Right cardiac atrium (tissue), 5 donors: ENCODE measurements around the gene FRMD4A. TPM values are rescaled to one million over a fixed set of nuclear protein-coding genes. Genes with fewer than 3 reads are reported as not detected.
"Not testable (repeated sequence)": the region's sequence is repeated elsewhere in the genome, so short reads cannot be mapped to it uniquely, and the experiment has no call there.

ENCODE experiments used
- ATAC-seq, 2 donors: fragments of 200-7000 bp; cut with Tn5 transposase; one replicate each; pipeline versions ENCODE4 v1.8.0 to v1.9.1; 2020; ENCODE audit warnings: moderate library complexity in 2 of 2, mild to moderate bottlenecking in 1 of 2
- DNase-seq, 3 donors: peaks; one replicate each; pipeline ENCODE4 v3.0.0-alpha.2; 2020
- H3K27ac ChIP-seq: one replicate; pipeline ENCODE4 v1.5.1; 2013; ENCODE audit warnings: mild to moderate bottlenecking, low read length, control low read depth, moderate library complexity
- H3K27me3 ChIP-seq: one replicate; pipeline ENCODE4 v1.6.1; 2013; ENCODE audit not compliant: control insufficient read depth, insufficient read depth
- H3K4me1 ChIP-seq: one replicate; pipeline ENCODE4 v1.6.1; 2013; ENCODE audit warnings: low read length; ENCODE audit not compliant: control insufficient read depth, insufficient read depth
- H3K4me3 ChIP-seq: one replicate; pipeline ENCODE4 v1.5.1; 2013; ENCODE audit warnings: low read length, control low read depth
- H3K9me3 ChIP-seq: one replicate; pipeline ENCODE4 v1.6.1; 2013; ENCODE audit warnings: low read length; ENCODE audit not compliant: control insufficient read depth
- WGBS: extraction: QIAGEN DNeasy Blood & Tissue Kit; methylation state at CpG from one replicate; pipeline ENCODE4 v1.1.7; 2013; 5-methylcytosine and 5-hydroxymethylcytosine counted together
- intact Hi-C, 4 donors: fragments of 100-400 bp; cut with DNase I; formaldehyde crosslinking; loops; one replicate each; pipeline versions ENCODE4 v1.11.0 to v1.14.0; 2022 to 2023
- polyA plus RNA-seq: library from polyadenylated mRNA; stranded (reverse); fragments of 200-250 nt; gene quantifications from one replicate; pipeline ENCODE4 v1.2.3, GENCODE V29; 2013
- total RNA-seq, 4 donors: library from RNA; stranded (reverse); fragmentation: NEBNext Ultra II Directional; extraction: Animal tissue kit (Norgen Biotek cat#: 25700); gene quantifications; one replicate each; pipeline ENCODE4 v1.2.1, GENCODE V29; 2021
- donor health status: healthy with polysubstance abuse.
- donor health status: DM: no; HTN: yes; CAD: no.
- donor health status: DM: no; HTN: no; CAD: no.
- donor health status: DM: no; HTN: yes; CAD: no; lungs with severe emphysema.
- donor health status: DM: yes; HTN: yes; CAD: no.

Gene FRMD4A
- total and polyA plus RNA-seq, 5 donors = 14.8 to 30.3 (median 25.1) TPM

GRCh38 chr10:14067638-14068037 is 263.1 kb downstream of the FRMD4A start:
- H3K4me1 ChIP-seq, H3K9me3 ChIP-seq, ATAC-seq, H3K27ac ChIP-seq, H3K4me3 ChIP-seq, DNase-seq, H3K27me3 ChIP-seq, intact Hi-C loops: not testable (repeated sequence)
- 95% methylated on average over 5 of the region's 5 CpGs for WGBS

GRCh38 chr10:14066106-14066505 is 264.6 kb downstream of the FRMD4A start:
- no peaks in the 10 kb centered on the region for H3K4me1 ChIP-seq
- DNase-seq (no peak), ATAC-seq (no peak)
- no peak overlapping the region for H3K4me3 ChIP-seq
- intact Hi-C loops = no loop called here
- no peaks in the 10 kb centered on the region for H3K27me3 ChIP-seq
- no peaks in the 10 kb centered on the region for H3K9me3 ChIP-seq
- 64% methylated on average over 2 of the region's 2 CpGs for WGBS
- H3K27ac ChIP-seq = no peak overlapping the region

- Histone ChIP-seq H3K4me3 (no peak overlapping the region), H3K4me1 (no peaks in the 10 kb centered on the region), H3K27me3 (no peaks in the 10 kb centered on the region), H3K27ac (no peak overlapping the region), H3K9me3 (no peaks in the 10 kb centered on the region)
- ATAC-seq (peak; percentile 87 to 91), DNase-seq (peak in 1 of 3 donors; percentile 53)
- intact Hi-C loops = no loop called here
- 66% methylated on average over 8 of the region's 8 CpGs for WGBS
Observed at GRCh38 chr10:14063531-14064285, 267.0 kb downstream of the FRMD4A start.

GRCh38 chr10:14062528-14063260 is 268.0 kb downstream of the FRMD4A start:
- ATAC-seq (no peak), DNase-seq (no peak)
- Histone ChIP-seq H3K27ac (no peak overlapping the region), H3K4me3 (no peak overlapping the region), H3K27me3 (no peaks in the 10 kb centered on the region), H3K9me3 (no peaks in the 10 kb centered on the region), H3K4me1 (no peaks in the 10 kb centered on the region)
- WGBS = 80% methylated on average over 11 of the region's 11 CpGs
- intact Hi-C loops = no loop called here

- ATAC-seq = no peak
- no peak for DNase-seq
- intact Hi-C loops = no loop called here
- H3K27ac ChIP-seq = no peak overlapping the region
- 84% methylated on average over 2 of the region's 2 CpGs for whole genome bisulfite sequencing
- no peaks in the 10 kb centered on the region for H3K27me3 ChIP-seq
- no peaks in the 10 kb centered on the region for H3K9me3 ChIP-seq
- H3K4me1 ChIP-seq = no peaks in the 10 kb centered on the region
- no peak overlapping the region for H3K4me3 ChIP-seq
Observed at GRCh38 chr10:14060320-14061070, 270.2 kb downstream of the FRMD4A start.

GRCh38 chr10:14056610-14057332 is 274.0 kb downstream of the FRMD4A start:
- H3K4me1 ChIP-seq = no peaks in the 10 kb centered on the region
- no peaks in the 10 kb centered on the region for H3K27me3 ChIP-seq
- no peaks in the 10 kb centered on the region for H3K9me3 ChIP-seq
- WGBS = 64% methylated on average over 6 of the region's 6 CpGs
- ATAC-seq (no peak), DNase-seq (no peak)
- intact Hi-C loops = no loop called here
- H3K4me3 ChIP-seq = no peak overlapping the region
- no peak overlapping the region for H3K27ac ChIP-seq

- 94% methylated on average over 5 of the region's 5 CpGs for WGBS
- H3K27me3 ChIP-seq = no peaks in the 10 kb centered on the region
- H3K27ac ChIP-seq = no peak overlapping the region
- no peak overlapping the region for H3K4me3 ChIP-seq
- H3K4me1 ChIP-seq = no peaks in the 10 kb centered on the region
- DNase-seq (no peak), ATAC-seq (no peak)
- intact Hi-C loops = no loop called here
- H3K9me3 ChIP-seq = no peaks in the 10 kb centered on the region
Observed at GRCh38 chr10:14052931-14053330, 277.8 kb downstream of the FRMD4A start.

GRCh38 chr10:14050598-14050997 is 280.1 kb downstream of the FRMD4A start:
- H3K27me3 ChIP-seq = no peaks in the 10 kb centered on the region
- DNase-seq (no peak), ATAC-seq (no peak)
- no peaks in the 10 kb centered on the region for H3K9me3 ChIP-seq
- intact Hi-C loops = no loop called here
- no peak overlapping the region for H3K4me3 ChIP-seq
- H3K27ac ChIP-seq = no peak overlapping the region
- H3K4me1 ChIP-seq = no peaks in the 10 kb centered on the region
- WGBS = 95% methylated on average over 4 of the region's 4 CpGs

- Histone ChIP-seq H3K27ac (no peak overlapping the region), H3K9me3 (no peaks in the 10 kb centered on the region), H3K4me1 (no peaks in the 10 kb centered on the region), H3K27me3 (no peaks in the 10 kb centered on the region), H3K4me3 (no peak overlapping the region)
- ATAC-seq (no peak), DNase-seq (no peak)
- intact Hi-C loops = no loop called here
- 72% methylated on average over 6 of the region's 6 CpGs for WGBS
Observed at GRCh38 chr10:14048930-14049613, 281.7 kb downstream of the FRMD4A start.

- ATAC-seq (no peak), DNase-seq (no peak)
- H3K4me1 ChIP-seq = no peaks in the 10 kb centered on the region
- H3K27me3 ChIP-seq = no peaks in the 10 kb centered on the region
- intact Hi-C loops = no loop called here
- no peak overlapping the region for H3K27ac ChIP-seq
- 75% methylated on average over 2 of the region's 2 CpGs for WGBS
- H3K9me3 ChIP-seq = no peaks in the 10 kb centered on the region
- H3K4me3 ChIP-seq = no peak overlapping the region
Observed at GRCh38 chr10:14047431-14047830, 283.3 kb downstream of the FRMD4A start.
